Neuronal stem cell (in vitro differentiated cells): Measurements from ENCODE around the gene RASAL2.

Experiments
- DNase-seq: peaks from one replicate; pipeline ENCODE4 v3.0.0-alpha.2; 2013; ENCODE audit warnings: low spot score
- H2AFZ ChIP-seq: one replicate; pipeline ENCODE4 v1.6.1; 2013; ENCODE audit warnings: mild to moderate bottlenecking, low read length, inconsistent platforms
- H2AK5ac ChIP-seq: 2 replicates; pipeline ENCODE4 v1.6.1; 2013; ENCODE audit warnings: low read depth, mild to moderate bottlenecking, inconsistent platforms, low read length, moderate library complexity, mixed read lengths
- H2BK120ac ChIP-seq: 2 replicates; pipeline ENCODE4 v1.6.1; 2013; ENCODE audit warnings: low read depth, mild to moderate bottlenecking, inconsistent platforms, low read length, moderate library complexity, mixed read lengths
- H2BK12ac ChIP-seq: one replicate; pipeline ENCODE4 v1.6.1; 2013; ENCODE audit warnings: low read length, inconsistent platforms
- H2BK15ac ChIP-seq: 2 replicates; pipeline ENCODE4 v1.6.1; 2013; ENCODE audit warnings: mild to moderate bottlenecking, low read length, inconsistent platforms, mixed read lengths
- H2BK5ac ChIP-seq: one replicate; pipeline ENCODE4 v1.6.1; 2013; ENCODE audit warnings: inconsistent platforms, mild to moderate bottlenecking, low read length, moderate library complexity
- H3K14ac ChIP-seq: one replicate; pipeline ENCODE4 v1.6.1; 2013; ENCODE audit warnings: low read length, inconsistent platforms
- H3K18ac ChIP-seq: 2 replicates; pipeline ENCODE4 v1.6.1; 2013; ENCODE audit warnings: low read length, inconsistent platforms
- H3K23ac ChIP-seq: 2 replicates; pipeline ENCODE4 v1.6.1; 2013; ENCODE audit warnings: low read depth, mild to moderate bottlenecking, mixed read lengths, low read length, inconsistent platforms; ENCODE audit not compliant: poor library complexity
- H3K27ac ChIP-seq: replicated peaks from 3 replicates; pipeline ENCODE4 v1.5.1; 2013; ENCODE audit warnings: low read length, inconsistent platforms
- H3K27me3 ChIP-seq, 3 experiments: 2 replicates each; pipeline ENCODE4 v1.6.1; 2013; ENCODE audit warnings: low read length in 3 of 3, mild to moderate bottlenecking in 2 of 3, inconsistent platforms in 1 of 3, low read depth in 1 of 3, mixed read lengths in 1 of 3, moderate library complexity in 1 of 3; ENCODE audit not compliant: control insufficient read depth in 3 of 3, insufficient read depth in 3 of 3
- H3K36me3 ChIP-seq, 2 donors: replicated peaks in 1 of 2; 2 replicates each; pipeline ENCODE4 v1.6.1; 2013; ENCODE audit warnings: low read length in 2 of 2; ENCODE audit not compliant: control insufficient read depth in 2 of 2, insufficient read depth in 2 of 2
- H3K4ac ChIP-seq: 2 replicates; pipeline ENCODE4 v1.6.1; 2013; ENCODE audit warnings: inconsistent platforms, mild to moderate bottlenecking, low read length, moderate library complexity
- H3K4me1 ChIP-seq, 2 donors: 1 replicate in 1 of 2; 2 replicates in 1 of 2; pipeline ENCODE4 v1.6.1; 2013; ENCODE audit warnings: low read length in 2 of 2, low read depth in 1 of 2; ENCODE audit not compliant: control insufficient read depth in 2 of 2, insufficient read depth in 1 of 2
- H3K4me2 ChIP-seq: one replicate; pipeline ENCODE4 v1.6.1; 2013; ENCODE audit warnings: mild to moderate bottlenecking, low read length, inconsistent platforms; ENCODE audit not compliant: insufficient read depth, poor library complexity, severe bottlenecking
- H3K4me3 ChIP-seq, 2 donors: 2 replicates each; pipeline ENCODE4 v1.5.1; 2013; ENCODE audit warnings: low read length in 2 of 2, mild to moderate bottlenecking in 2 of 2, inconsistent platforms in 1 of 2, moderate library complexity in 1 of 2
- H3K79me1 ChIP-seq: one replicate; pipeline ENCODE4 v1.6.1; 2013; ENCODE audit warnings: low read depth, mild to moderate bottlenecking, inconsistent platforms, low read length, moderate library complexity
- H3K9ac ChIP-seq: one replicate; pipeline ENCODE4 v1.6.1; 2013; ENCODE audit warnings: mild to moderate bottlenecking, low read depth, low read length, inconsistent platforms; ENCODE audit not compliant: poor library complexity
- H3K9me3 ChIP-seq, 2 donors: replicated peaks in 1 of 2; 2 replicates each; pipeline versions ENCODE3 to v1.6.1; 2013; ENCODE audit warnings: low read length in 2 of 2, mild to moderate bottlenecking in 2 of 2, inconsistent platforms in 1 of 2, low read depth in 1 of 2, mixed read lengths in 1 of 2, moderate library complexity in 1 of 2; ENCODE audit not compliant: control insufficient read depth in 2 of 2, insufficient read depth in 1 of 2
- H4K8ac ChIP-seq: one replicate; pipeline ENCODE4 v1.6.1; 2013; ENCODE audit warnings: low read depth, mild to moderate bottlenecking, inconsistent platforms, low read length, moderate library complexity
- H4K91ac ChIP-seq: one replicate; pipeline ENCODE4 v1.6.1; 2013; ENCODE audit warnings: low read length, low read depth, mild to moderate bottlenecking, inconsistent platforms; ENCODE audit not compliant: poor library complexity
- WGBS, 2 donors: extraction: QIAGEN DNeasy Blood & Tissue Kit; methylation state at CpG; one replicate each; pipeline ENCODE4 v1.1.7; 2013; ENCODE audit warnings: missing lambda C conversion rate in 2 of 2, mixed read lengths in 1 of 2; ENCODE audit not compliant: insufficient read length in 2 of 2, insufficient replicate concordance in 1 of 2; ENCODE audit errors: extremely low coverage in 2 of 2; 5-methylcytosine and 5-hydroxymethylcytosine counted together

Gene RASAL2

DNA sequence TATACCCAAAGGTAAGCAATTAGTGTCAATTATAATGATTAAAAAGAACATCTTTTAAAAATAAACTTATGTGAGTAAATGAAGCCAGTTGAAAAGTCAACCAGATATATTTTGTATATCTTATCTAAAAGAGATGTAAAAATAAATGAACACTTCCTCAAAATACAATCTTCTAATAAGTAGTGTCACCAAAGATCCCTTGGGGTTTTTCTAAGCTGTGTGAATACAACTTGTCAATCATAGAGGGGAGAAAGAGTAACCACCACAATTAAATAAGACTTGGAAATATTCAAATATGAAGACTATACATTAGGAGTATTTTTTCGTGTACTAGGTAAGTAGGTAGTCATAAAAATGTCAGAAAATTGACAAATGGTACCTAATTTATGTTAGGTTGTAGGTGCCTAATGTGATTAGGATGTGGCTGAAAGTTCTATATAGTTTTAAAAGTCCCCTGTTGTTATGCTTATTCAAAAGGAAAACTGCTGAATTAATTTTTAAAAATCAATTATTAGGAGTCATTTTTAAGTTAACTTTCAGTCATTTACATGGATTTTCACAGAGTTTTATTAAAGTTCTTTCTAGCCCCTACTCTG is 72.6 kb downstream of the RASAL2 start:
- Histone ChIP-seq H3K27me3 (no peaks in the 10 kb centered on the region), H2BK12ac (no peak overlapping the region), H2AK5ac (no peak overlapping the region), H3K4ac (no peak overlapping the region), H3K4me3 (no peak overlapping the region), H3K9me3 (no peaks in the 10 kb centered on the region), H3K18ac (no peak overlapping the region), H3K4me1 (peaks cover 3 to 7% of the 10 kb centered on the region in 2 donors), H2BK15ac (no peak overlapping the region), H2AFZ (no peak overlapping the region), H3K14ac (no peak overlapping the region), H4K8ac (no peak overlapping the region), H3K27ac (no peak overlapping the region), H3K4me2 (no peak overlapping the region), H3K23ac (no peak overlapping the region), H4K91ac (no peak overlapping the region), H3K9ac (no peak overlapping the region), H2BK120ac (no peak overlapping the region), H2BK5ac (no peak overlapping the region), H3K36me3 (peaks cover 0 to 1% of the 10 kb centered on the region in 2 donors), H3K79me1 (no peaks in the 10 kb centered on the region)
- WGBS, 2 donors: no CpG with 5 or more reads among the region's 1 CpG
- no peak for DNase-seq

DNA sequence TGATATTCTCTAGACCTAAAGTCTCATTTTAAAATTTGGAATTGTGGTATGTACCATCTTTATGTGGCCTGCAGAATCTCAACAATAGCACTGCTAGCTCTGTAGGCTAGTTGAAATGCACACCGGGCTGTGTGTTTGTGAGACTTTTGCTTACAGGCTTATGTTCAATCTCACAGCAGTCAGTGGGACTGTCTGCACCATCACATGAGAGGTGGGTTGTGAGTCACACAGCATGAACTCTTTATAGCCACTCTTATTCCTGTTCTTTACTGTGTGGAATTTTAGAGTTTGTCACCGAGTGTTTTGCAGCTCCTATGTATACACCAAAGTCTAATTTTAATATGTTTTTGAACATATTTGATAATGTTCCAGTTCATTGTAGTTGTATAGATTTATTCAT is 74.6 kb downstream of the RASAL2 start:
- no peaks in the 10 kb centered on the region for H3K79me1 ChIP-seq
- no peak overlapping the region for H3K27ac ChIP-seq
- no peak overlapping the region for H3K4me2 ChIP-seq
- H2AFZ ChIP-seq: no peak overlapping the region
- H2BK120ac ChIP-seq: no peak overlapping the region
- no peak overlapping the region for H3K18ac ChIP-seq
- no peaks in the 10 kb centered on the region for H3K9me3 ChIP-seq
- no peak overlapping the region for H2BK12ac ChIP-seq
- H4K8ac ChIP-seq: no peak overlapping the region
- H3K23ac ChIP-seq: no peak overlapping the region
- no CpG with 5 or more reads among the region's 2 CpGs for WGBS, 2 donors
- H3K9ac ChIP-seq: no peak overlapping the region
- no peak overlapping the region for H4K91ac ChIP-seq
- no peak overlapping the region for H2AK5ac ChIP-seq
- H2BK5ac ChIP-seq: no peak overlapping the region
- H3K4ac ChIP-seq: no peak overlapping the region
- no peak overlapping the region for H3K14ac ChIP-seq
- H2BK15ac ChIP-seq: no peak overlapping the region
- no peak overlapping the region for H3K4me3 ChIP-seq
- no peak for DNase-seq
- H3K27me3 ChIP-seq: no peaks in the 10 kb centered on the region
- H3K4me1 ChIP-seq: peaks cover 3 to 14% of the 10 kb centered on the region in 2 donors
- H3K36me3 ChIP-seq: peaks cover 0 to 1% of the 10 kb centered on the region in 2 donors

DNA sequence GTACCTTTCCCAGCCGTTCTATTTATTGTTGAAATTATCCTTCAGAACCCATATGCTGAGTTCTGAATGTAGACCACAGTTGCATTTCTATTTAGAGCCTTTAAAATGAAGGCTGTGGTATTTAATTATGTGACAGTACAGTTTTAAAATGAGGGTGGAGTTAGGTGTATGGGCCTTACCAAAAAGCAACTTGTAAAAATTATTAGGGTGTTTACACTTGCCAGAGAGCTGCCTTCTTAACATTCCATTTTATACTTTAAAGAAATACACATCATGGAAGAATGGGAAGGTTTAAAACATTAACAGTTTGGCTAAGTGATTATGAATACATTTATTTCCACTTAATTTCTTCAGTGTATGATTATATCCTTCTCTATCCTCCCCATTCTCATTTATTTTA is 75.7 kb downstream of the RASAL2 start:
- Histone ChIP-seq H3K9ac (no peak overlapping the region), H3K14ac (no peak overlapping the region)

DNA sequence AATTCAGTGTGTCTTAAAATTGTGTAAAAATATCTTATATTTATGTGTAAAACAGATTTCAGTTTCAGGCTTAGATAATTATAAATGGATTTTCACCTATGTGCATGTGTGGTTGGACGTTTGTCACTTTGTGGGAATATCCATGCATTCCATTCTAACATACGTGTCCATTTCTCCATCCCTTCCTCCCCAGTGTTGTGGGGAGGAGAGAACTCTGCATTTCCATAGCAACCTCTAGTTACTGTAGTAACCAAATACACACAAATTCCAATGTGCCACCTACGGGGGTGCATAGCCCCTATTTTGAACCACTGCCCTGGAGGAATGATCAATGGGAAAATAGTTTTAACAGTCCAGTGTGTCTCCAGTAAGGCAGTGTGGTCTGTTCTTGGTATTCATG is 79.0 kb downstream of the RASAL2 start:
- no peak for DNase-seq

More for the DNA sequence above, 75.7 kb downstream of the RASAL2 start:
- no peak overlapping the region for H3K18ac ChIP-seq
- H3K27me3 ChIP-seq: no peaks in the 10 kb centered on the region
- DNase-seq: no peak
- no peak overlapping the region for H2AK5ac ChIP-seq
- no CpG with 5 or more reads among the region's 1 CpG for WGBS, 2 donors
- H3K23ac ChIP-seq: no peak overlapping the region
- H3K4ac ChIP-seq: no peak overlapping the region
- no peak overlapping the region for H2BK120ac ChIP-seq
- peaks cover 3 to 14% of the 10 kb centered on the region in 2 donors for H3K4me1 ChIP-seq
- no peak overlapping the region for H2BK15ac ChIP-seq
- peaks cover 0 to 1% of the 10 kb centered on the region in 2 donors for H3K36me3 ChIP-seq
- no peak overlapping the region for H2AFZ ChIP-seq
- H3K4me3 ChIP-seq: no peak overlapping the region
- no peak overlapping the region for H2BK12ac ChIP-seq
- no peak overlapping the region for H2BK5ac ChIP-seq
- no peak overlapping the region for H4K8ac ChIP-seq
- no peak overlapping the region for H3K4me2 ChIP-seq
- no peak overlapping the region for H3K27ac ChIP-seq
- no peaks in the 10 kb centered on the region for H3K79me1 ChIP-seq
- no peak overlapping the region for H4K91ac ChIP-seq
- H3K9me3 ChIP-seq: no peaks in the 10 kb centered on the region

More for the DNA sequence above, 79.0 kb downstream of the RASAL2 start:
- H3K9me3 ChIP-seq: no peaks in the 10 kb centered on the region
- no peak overlapping the region for H3K4me3 ChIP-seq
- H2BK12ac ChIP-seq: no peak overlapping the region
- H4K91ac ChIP-seq: no peak overlapping the region
- no peak overlapping the region for H3K27ac ChIP-seq
- H3K14ac ChIP-seq: no peak overlapping the region
- no peak overlapping the region for H3K9ac ChIP-seq
- H3K23ac ChIP-seq: no peak overlapping the region
- H4K8ac ChIP-seq: no peak overlapping the region
- H2AK5ac ChIP-seq: no peak overlapping the region
- H2BK5ac ChIP-seq: no peak overlapping the region
- H2BK15ac ChIP-seq: no peak overlapping the region
- H3K4me1 ChIP-seq: peaks cover 3 to 14% of the 10 kb centered on the region in 2 donors
- WGBS, 2 donors: no CpG with 5 or more reads among the region's 3 CpGs
- no peaks in the 10 kb centered on the region for H3K27me3 ChIP-seq
- H2BK120ac ChIP-seq: no peak overlapping the region
- H3K4me2 ChIP-seq: no peak overlapping the region
- no peak overlapping the region for H2AFZ ChIP-seq
- no peaks in the 10 kb centered on the region for H3K79me1 ChIP-seq
- no peak overlapping the region for H3K18ac ChIP-seq
- no peak overlapping the region for H3K4ac ChIP-seq
- peaks cover 0 to 1% of the 10 kb centered on the region in 2 donors for H3K36me3 ChIP-seq
